Nucleus accumbens (tissue), 56 donors: ENCODE measurements around the gene CIT.
"Not testable (repeated sequence)": the region's sequence is repeated elsewhere in the genome, so short reads cannot be mapped to it uniquely, and the experiment has no call there.

Experiments used
- DNase-seq, 56 donors: peaks; one replicate each; lab custom pipeline; 2025; lab: John Stamatoyannopoulos, UW

The CIT gene

GRCh38 chr12:119876761-119877638, at the start of gene CIT:
CIT (minus strand) TSS chr12:119877320; CDS start chr12:119876168, 1,152 bp downstream.
- peak; percentile 4 to 93 (median 72) for DNase-seq

GRCh38 chr12:119925269-119925668, 48.1 kb upstream of the CIT start:
- no peak for DNase-seq

GRCh38 chr12:119920064-119920463, 42.9 kb upstream of the CIT start:
- no peak for DNase-seq

GRCh38 chr12:119915894-119916510, 38.9 kb upstream of the CIT start:
- DNase-seq = no peak

- DNase-seq = no peak
These were observed 37.5 kb upstream of the CIT start for GRCh38 chr12:119914666-119915065.

- DNase-seq = no peak
These were observed 36.6 kb upstream of the CIT start for GRCh38 chr12:119913536-119914330.

- DNase-seq = no peak
These were observed 34.1 kb upstream of the CIT start for GRCh38 chr12:119911182-119911581.

- DNase-seq = no peak
These were observed 33.5 kb upstream of the CIT start for GRCh38 chr12:119910586-119910985.

- peak in 47 of 56 donors; percentile 0 to 80 (median 17) for DNase-seq
These were observed 25.0 kb upstream of the CIT start for GRCh38 chr12:119902084-119902509.

GRCh38 chr12:119901670-119902069, 24.6 kb upstream of the CIT start:
- DNase-seq = no peak

GRCh38 chr12:119894916-119895315, 17.8 kb upstream of the CIT start:
- DNase-seq = peak in 2 of 56 donors; percentile 0 to 1

GRCh38 chr12:119892611-119893010, 15.5 kb upstream of the CIT start:
- not testable (repeated sequence) for DNase-seq

GRCh38 chr12:119885549-119885948, 8.4 kb upstream of the CIT start:
- no peak for DNase-seq

GRCh38 chr12:119883791-119884190, 6.7 kb upstream of the CIT start:
- not testable (repeated sequence) for DNase-seq

- DNase-seq = no peak
These were observed 6.1 kb upstream of the CIT start for GRCh38 chr12:119883237-119883636.

GRCh38 chr12:119877639-119877948, 474 bp upstream of the CIT start:
- DNase-seq = no peak

- no peak for DNase-seq
These were observed 6.7 kb downstream of the CIT start for GRCh38 chr12:119870457-119870856.

GRCh38 chr12:119869720-119870119, 7.4 kb downstream of the CIT start:
- DNase-seq = peak in 1 of 56 donors; percentile 33

- DNase-seq = no peak
These were observed 8.1 kb downstream of the CIT start for GRCh38 chr12:119868992-119869391.

GRCh38 chr12:119864591-119864990, 12.5 kb downstream of the CIT start:
- DNase-seq = no peak

- DNase-seq = no peak
These were observed 17.9 kb downstream of the CIT start for GRCh38 chr12:119859241-119859640.
